MM.1S (cell line): Measurements from ENCODE around the gene MYMK.

ENCODE experiments used
- DNase-seq: peaks from one replicate; pipeline ENCODE4 v3.0.0-alpha.2; 2015
- H2AFZ ChIP-seq: fragments of 300-600 bp; sonication (generic); 2 replicates; pipeline ENCODE4 v1.6.0; 2016; ENCODE audit warnings: antibody characterized with exemption, low read length
- H3F3A ChIP-seq: fragments of 300-600 bp; sonication (generic); 2 replicates; pipeline ENCODE4 v1.6.1; 2016; ENCODE audit warnings: mild to moderate bottlenecking, antibody characterized with exemption, low read length, moderate library complexity, mixed read lengths; ENCODE audit not compliant: insufficient read depth
- H3K27ac ChIP-seq: fragments of 300-600 bp; sonication (generic); 2 replicates; pipeline ENCODE4 v1.5.1; 2016; ENCODE audit warnings: mild to moderate bottlenecking, low read length
- H3K27me3 ChIP-seq: fragments of 300-600 bp; sonication (generic); replicated peaks from 2 replicates; pipeline ENCODE4 v1.6.0; 2016; ENCODE audit warnings: low read length; ENCODE audit not compliant: insufficient read depth
- H3K36me3 ChIP-seq: fragments of 300-600 bp; sonication (generic); replicated peaks from 2 replicates; pipeline ENCODE4 v1.6.1; 2016; ENCODE audit warnings: mild to moderate bottlenecking, low read length, mixed read lengths; ENCODE audit not compliant: insufficient read depth
- H3K4me1 ChIP-seq: fragments of 300-600 bp; sonication (generic); 2 replicates; pipeline ENCODE4 v1.6.1; 2016; ENCODE audit warnings: low read length, mixed read lengths
- H3K4me2 ChIP-seq: fragments of 300-600 bp; sonication (generic); 2 replicates; pipeline ENCODE4 v1.6.0; 2016; ENCODE audit warnings: low read depth, low read length
- H3K4me3 ChIP-seq: fragments of 300-600 bp; sonication (generic); 2 replicates; pipeline ENCODE4 v1.5.1; 2016; ENCODE audit warnings: low read length, mixed read lengths
- H3K79me2 ChIP-seq: fragments of 300-600 bp; sonication (generic); 2 replicates; pipeline ENCODE4 v1.6.1; 2016; ENCODE audit warnings: mixed run types, low read length, mixed read lengths
- H3K9ac ChIP-seq: fragments of 300-600 bp; sonication (generic); 2 replicates; pipeline ENCODE4 v1.6.1; 2016; ENCODE audit warnings: low read length, mixed read lengths
- H3K9me2 ChIP-seq: fragments of 300-600 bp; sonication (generic); replicated peaks from 2 replicates; pipeline ENCODE4 v1.6.1; 2016; ENCODE audit warnings: mild to moderate bottlenecking, low read length, mixed read lengths; ENCODE audit not compliant: insufficient read depth
- H3K9me3 ChIP-seq: fragments of 300-600 bp; sonication (generic); replicated peaks from 2 replicates; pipeline ENCODE4 v1.6.1; 2016; ENCODE audit warnings: mild to moderate bottlenecking, low read length, mixed read lengths; ENCODE audit not compliant: insufficient read depth
- H4K20me1 ChIP-seq: fragments of 300-600 bp; sonication (generic); 2 replicates; pipeline ENCODE4 v1.6.1; 2016; ENCODE audit warnings: mild to moderate bottlenecking, low read length, moderate library complexity, mixed read lengths; ENCODE audit not compliant: insufficient read depth
- CTCF ChIP-seq: fragments of 300-600 bp; sonication (generic); IDR thresholded peaks from 2 replicates; pipeline ENCODE4 v1.5.1; 2016; ENCODE audit warnings: antibody characterized with exemption, low read length, mixed read lengths
- EZH2 ChIP-seq: fragments of 300-600 bp; sonication (generic); optimal IDR thresholded peaks from 2 replicates; pipeline ENCODE3; 2017; ENCODE audit warnings: low read depth, mild to moderate bottlenecking, antibody characterized with exemption, low read length, mixed read lengths
- EZH2phosphoT487 ChIP-seq: fragments of 300-600 bp; sonication (generic); IDR thresholded peaks from 2 replicates; pipeline ENCODE4 v1.6.1; 2018; ENCODE audit warnings: antibody characterized with exemption, low read length

Gene MYMK

GRCh38 chr9:133545494-133546286 is 20.9 kb upstream of the MYMK start:
- no peak for DNase-seq
- Histone ChIP-seq H3K4me3 (no peak overlapping the region), H3F3A (no peaks in the 10 kb centered on the region), H3K27me3 (peaks cover 78% of the 10 kb centered on the region), H3K79me2 (no peaks in the 10 kb centered on the region), H3K9ac (no peak overlapping the region), H3K9me3 (no peaks in the 10 kb centered on the region), H3K4me1 (no peaks in the 10 kb centered on the region), H3K27ac (no peak overlapping the region), H2AFZ (no peak overlapping the region), H3K4me2 (no peak overlapping the region), H3K9me2 (no peaks in the 10 kb centered on the region), H3K36me3 (no peaks in the 10 kb centered on the region), H4K20me1 (no peaks in the 10 kb centered on the region)
- no peak for TF ChIP-seq CTCF

- Histone ChIP-seq H2AFZ (no peak overlapping the region), H3K9me2 (no peaks in the 10 kb centered on the region), H3K9me3 (no peaks in the 10 kb centered on the region), H3K27ac (no peak overlapping the region), H3K36me3 (no peaks in the 10 kb centered on the region), H3K27me3 (peaks cover 90% of the 10 kb centered on the region), H3K4me1 (no peaks in the 10 kb centered on the region), H3F3A (no peaks in the 10 kb centered on the region), H3K79me2 (no peaks in the 10 kb centered on the region), H3K9ac (no peak overlapping the region), H3K4me2 (no peak overlapping the region), H3K4me3 (no peak overlapping the region), H4K20me1 (no peaks in the 10 kb centered on the region; the same call in 1 of the 2 replicates)
- TF ChIP-seq EZH2 (no peak), EZH2phosphoT487 (no peak), CTCF (no peak)
- no peak for DNase-seq
Measured at GRCh38 chr9:133543772-133544467, 19.2 kb upstream of the MYMK start.

- Histone ChIP-seq H3K9me2 (no peaks in the 10 kb centered on the region), H3K9ac (no peak overlapping the region), H3K4me3 (no peak overlapping the region), H3K27ac (no peak overlapping the region), H3K79me2 (no peaks in the 10 kb centered on the region), H3F3A (no peaks in the 10 kb centered on the region), H2AFZ (no peak overlapping the region), H3K36me3 (no peaks in the 10 kb centered on the region), H3K27me3 (peaks cover 98% of the 10 kb centered on the region), H3K4me2 (no peak overlapping the region), H4K20me1 (no peaks in the 10 kb centered on the region; the same call in 1 of the 2 replicates), H3K4me1 (no peaks in the 10 kb centered on the region), H3K9me3 (no peaks in the 10 kb centered on the region)
- DNase-seq: no peak
- no peak for TF ChIP-seq EZH2
- no peak for TF ChIP-seq EZH2phosphoT487
- TF ChIP-seq CTCF: no peak
Measured at GRCh38 chr9:133542002-133542401, 17.2 kb upstream of the MYMK start.
